NCI-H82 (cell line): ENCODE results near the gene IGLL1.
A peak's percentile ranks its signal among the peaks of the same experiment; 100 is the strongest.
"Not testable (repeated sequence)": the region's sequence is repeated elsewhere in the genome, so short reads cannot be mapped to it uniquely, and the experiment has no call there.

Experiments
- DNase-seq: peaks from one replicate; lab custom pipeline; 2025; lab: John Stamatoyannopoulos, UW

Gene IGLL1

DNA sequence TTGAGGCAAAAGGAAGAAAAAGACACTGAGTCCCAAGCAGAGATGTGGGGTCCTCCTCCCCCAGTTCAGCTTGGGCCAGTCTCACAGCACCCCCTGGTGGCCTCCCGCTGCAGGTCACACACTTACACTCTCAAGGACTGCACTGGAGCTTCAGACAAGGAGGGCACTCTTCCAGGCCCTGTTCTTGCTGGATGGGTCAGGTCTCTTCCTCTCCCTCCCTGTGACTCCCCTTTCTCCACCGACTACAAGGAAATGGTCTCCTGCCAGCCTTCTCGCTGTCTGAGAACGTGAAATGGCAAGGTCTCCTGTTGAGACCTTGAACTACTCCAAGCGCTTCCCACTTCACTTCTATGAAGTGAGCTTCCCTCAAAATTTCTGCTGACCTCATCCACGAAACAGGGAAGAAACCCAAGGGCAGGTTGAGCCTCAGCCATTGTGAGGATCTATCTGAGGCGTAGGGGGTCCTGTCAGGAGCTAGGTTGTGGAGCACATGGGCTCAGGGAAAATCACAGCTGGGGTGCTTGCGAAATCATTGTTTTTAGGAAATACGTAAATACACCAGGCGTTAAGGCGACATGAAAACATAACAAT lies 11.2 kb upstream of the IGLL1 start:
- DNase-seq = peak; percentile 73

DNA sequence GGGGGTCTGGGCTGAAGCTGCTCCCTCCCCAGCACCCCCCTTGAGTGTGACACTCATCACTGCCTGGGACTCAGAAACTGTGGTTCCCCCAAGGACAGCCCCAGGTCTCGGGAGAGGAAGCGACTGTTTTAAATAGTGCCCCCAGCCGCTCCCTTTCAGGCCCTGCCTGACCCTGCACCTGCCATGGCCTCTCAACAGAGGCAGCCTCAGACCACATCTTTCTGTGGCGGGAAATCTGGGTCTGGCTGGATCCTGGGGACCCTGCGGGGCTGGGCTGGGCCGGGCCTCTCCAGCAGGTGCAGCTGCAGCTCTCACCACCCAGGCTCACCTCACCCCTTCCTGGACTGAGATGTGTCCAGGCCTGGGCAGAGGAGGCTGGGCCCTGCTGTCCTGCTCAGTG lies 3.7 kb upstream of the IGLL1 start:
- no peak for DNase-seq

DNA sequence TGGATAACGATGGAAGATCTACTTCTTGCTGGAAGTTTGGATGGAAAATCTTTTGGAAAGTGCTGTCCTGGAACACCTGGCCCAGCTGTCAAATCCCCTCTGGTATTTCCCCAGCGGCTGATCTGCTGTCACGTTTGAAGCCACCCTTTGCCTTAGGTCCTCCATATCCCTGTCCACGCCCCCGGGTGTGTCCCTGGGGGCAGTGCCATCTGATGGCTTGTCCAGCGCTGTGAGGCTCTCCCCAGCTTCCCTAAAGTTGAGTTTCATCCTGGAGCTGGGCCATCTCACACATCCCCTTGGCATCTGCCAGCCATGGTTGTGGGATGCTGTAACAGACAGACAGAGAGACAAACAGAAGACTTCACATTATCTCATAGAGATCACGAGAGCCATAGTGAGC lies 3.1 kb upstream of the IGLL1 start:
- no peak for DNase-seq

DNA sequence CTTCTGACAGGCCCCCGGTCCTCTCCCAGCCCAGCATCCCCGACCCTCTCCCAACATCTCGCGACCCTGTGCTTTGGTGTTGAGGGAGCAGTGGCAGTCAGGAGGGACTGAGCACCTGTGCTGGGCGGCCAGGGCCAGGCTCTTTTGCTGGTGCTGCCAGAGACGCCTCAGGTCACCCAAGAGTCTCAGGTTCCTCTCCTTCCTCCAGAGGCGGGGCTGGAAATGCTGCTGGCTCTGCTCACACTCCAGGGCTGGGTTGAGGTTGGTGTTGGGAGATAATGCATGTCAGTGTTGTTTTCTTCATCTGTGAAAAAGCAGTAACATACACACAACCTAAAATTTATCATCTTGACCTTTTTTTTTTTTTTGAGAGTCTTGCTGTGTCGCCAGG lies 1.2 kb upstream of the IGLL1 start:
- no peak for DNase-seq

DNA sequence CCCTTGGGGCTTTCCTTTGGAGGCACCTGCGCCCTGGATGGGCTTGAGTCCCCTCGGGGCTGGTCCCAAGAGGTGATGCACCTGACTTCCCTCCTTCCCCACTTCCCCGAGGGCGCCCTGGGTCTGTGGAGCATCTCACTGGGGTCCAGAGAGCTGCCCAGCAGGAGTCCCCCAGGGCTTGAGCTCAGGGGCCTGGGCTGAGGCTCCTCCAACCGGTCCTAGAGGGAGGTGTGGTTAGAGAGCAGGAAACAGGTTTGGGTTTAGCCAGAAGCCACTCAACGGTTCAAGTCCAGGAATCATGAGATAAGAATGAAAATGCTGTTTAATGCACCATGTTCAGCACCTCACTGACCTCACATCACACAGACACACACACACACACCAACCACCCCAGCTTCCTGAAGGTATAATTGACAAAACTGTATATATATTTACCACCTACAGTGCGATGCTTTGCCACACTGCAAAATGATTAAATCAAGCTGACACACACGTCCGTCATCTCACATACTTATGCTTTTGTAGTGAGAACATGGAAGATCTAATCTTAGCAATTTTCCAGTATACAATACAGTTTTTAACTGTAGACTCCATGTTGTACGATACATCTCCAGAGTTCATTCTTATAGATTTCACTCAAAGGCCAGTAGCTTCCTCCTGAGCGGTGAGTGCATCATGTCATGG lies 628 bp upstream of the IGLL1 start:
- no peak for DNase-seq

DNA sequence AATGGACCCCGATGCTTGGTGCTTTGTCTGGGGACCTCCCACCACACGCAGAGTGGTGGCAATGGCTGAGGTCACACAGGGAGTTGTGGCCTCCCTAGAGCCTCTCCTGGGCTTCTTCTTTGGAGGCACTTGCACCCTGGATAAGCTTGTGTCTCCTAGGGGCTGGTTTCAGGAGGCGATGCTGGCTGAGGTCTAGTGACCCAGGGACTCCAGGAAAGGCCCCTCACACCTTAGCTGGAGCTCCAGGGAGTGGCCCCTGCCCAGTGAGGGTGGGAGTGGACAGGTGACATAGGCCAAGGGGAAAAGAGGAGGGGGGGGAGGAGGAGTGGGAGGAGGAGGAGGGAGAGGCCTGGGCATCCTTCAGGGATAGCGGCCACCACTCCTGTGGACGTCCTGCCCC lies 810 bp downstream of the IGLL1 start:
- no peak for DNase-seq

DNA sequence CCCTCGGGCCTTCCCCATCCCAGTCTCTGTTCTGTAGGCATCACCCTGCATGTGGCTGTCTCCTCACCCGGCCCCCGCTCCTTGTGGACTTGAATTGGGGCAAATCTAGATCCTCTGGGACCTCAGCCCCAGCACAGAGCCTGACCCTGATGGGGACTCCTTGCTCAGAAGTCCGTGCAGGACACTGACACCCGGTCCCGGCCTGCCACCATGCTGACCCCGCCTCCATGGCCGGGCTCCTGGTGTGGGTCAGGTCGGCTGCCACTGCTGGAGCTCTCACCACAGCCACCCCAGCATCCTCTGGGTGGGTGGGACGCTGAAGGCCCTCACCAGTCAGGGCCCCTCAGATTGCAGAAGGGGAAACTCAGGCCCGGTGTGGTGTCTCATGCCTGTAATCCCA lies 1.8 kb downstream of the IGLL1 start:
- DNase-seq = no peak

DNA sequence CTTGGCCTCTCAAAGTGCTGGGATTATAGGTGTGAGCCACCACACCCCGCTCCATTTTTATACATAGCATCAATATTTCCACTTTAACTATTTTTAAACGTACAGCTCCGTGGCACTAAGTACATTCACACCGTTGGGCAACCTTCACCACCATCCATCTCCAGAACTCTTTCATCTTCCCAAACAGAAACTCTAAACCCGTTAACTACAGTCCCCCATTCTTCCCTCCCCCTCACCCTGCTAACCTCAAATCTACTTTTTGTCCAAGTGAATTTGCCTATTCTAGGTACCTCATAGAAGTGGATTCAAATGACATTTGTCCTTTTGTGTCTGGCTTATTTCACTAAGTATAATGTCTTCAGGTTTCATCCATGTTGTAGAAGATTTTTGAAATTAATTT lies 3.4 kb downstream of the IGLL1 start:
- no peak for DNase-seq

DNA sequence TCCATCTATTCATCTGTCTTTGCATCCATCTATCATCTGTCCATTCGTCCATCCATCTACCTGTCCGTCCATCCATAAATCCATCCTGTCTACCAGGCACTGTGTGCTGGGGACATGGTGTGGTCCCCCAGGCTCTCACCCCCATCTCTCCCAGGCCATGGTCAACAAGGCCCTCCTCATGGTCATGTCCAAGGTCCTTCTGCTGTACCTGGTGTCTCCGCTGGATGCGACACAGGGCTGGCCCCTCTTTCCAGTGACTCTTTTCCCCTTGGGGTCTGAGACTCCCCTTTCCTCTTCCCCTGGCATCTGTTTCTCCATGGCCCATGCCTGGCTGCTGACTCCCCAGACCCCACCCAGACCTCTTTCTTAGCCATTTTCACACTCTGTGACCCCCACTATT lies 4.5 kb downstream of the IGLL1 start:
- DNase-seq = no peak

DNA sequence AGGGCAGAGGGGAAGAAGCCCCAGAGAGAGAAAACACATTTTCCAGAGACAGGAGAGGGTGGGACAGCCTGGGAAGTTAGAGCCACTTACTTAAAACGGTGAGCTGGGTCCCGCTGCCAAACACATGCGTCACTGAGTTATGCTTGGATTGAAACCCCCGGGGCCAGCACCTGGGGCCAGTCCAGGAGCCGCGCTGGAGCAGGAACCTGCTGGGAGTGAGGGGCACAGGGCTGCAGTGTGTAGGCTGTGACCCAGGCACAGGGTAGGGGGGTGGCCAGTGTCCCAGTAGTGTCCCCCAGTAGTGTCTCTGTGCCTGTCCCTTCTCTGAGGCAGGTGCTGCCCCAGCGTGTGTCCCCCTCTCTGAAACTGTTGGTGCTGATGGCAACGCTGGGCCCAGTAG lies 5.2 kb downstream of the IGLL1 start:
- DNase-seq = no peak

DNA sequence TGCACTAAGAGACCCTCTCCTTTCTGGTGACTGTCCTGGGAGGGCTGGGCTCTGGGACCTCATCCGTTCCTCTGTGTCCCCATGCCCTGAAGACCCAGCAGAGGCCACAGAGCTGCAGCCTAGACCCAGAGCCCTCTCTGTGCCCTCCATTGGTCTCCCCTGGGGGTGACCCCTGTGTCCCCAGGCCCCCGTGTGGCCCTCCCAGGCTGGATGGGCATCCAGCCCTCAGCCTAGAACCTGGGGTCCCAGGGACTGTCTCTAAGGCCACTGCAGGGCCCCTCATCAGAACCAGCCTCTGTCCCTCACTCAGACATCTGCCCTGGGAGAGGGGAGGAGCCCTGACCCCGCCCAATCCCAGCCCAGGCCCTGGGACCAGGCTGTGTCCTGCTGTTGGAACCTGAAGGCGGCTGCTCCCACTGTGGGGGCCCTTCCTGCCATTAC lies 5.7 kb downstream of the IGLL1 start:
- DNase-seq = no peak

DNA sequence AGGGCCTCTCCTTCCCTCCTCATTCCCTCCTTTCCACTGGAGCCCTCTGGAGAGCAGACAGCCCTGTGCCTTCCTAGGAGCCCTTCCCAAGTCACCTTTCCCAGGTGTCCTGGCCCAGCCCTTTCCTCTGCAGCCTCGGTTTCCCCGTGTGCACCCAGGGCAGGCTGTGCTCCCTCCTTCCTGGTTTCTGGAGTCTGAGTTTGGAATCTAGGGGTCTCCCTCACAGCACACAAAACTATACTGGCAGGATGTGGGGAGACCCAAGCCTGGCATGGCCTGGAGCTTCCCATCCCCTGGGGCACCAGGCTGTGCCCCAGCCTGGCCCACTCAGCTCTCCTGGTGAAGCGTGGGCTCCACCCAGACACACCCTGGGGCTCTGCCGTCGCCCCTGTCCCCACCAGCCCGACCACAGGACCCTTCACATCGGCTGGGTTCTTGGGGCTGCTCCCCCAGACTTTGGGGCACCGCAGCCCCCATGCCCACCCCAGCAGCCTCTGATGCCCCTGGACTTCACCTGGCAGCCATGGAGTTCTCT lies 6.3 kb downstream of the IGLL1 start:
- not testable (repeated sequence) for DNase-seq

DNA sequence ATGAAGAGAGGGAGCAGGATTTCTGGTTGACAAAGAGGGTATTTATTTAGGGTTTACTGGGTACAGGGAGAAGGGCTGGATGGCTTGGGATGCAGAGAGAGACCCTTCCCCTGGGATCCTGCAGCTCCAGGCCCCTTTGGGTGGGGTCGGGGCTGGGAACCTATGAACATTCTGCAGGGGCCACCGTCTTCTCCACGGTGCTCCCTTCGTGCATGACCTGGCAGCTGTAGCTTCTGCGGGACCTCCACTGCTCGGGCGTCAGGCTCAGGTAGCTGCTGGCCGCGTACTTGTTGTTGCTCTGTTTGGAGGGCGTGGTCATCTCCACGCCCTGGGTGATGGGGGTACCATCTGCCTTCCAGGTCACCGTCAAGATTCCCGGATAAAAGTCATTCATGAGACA lies 7.0 kb downstream of the IGLL1 start:
- not testable (repeated sequence) for DNase-seq

DNA sequence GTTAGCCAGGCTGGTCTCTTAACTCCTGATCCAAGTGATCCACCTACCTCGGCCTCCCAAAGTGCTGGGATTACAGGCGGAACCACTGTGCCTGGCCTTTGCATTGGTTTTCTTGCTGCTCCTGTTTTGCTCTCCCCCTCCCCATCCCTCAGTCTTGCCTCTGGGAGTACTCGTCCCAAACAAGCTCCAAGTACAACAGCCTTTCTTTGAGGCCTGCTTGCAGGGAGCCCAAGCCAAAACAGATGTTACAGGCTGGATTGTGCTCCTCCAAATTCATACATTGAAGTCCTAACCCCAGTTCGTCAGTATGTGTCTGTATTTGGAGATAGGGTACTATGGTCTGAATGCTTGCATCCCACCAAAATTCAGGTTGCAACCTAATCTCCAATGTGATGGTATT lies 8.6 kb downstream of the IGLL1 start:
- no peak for DNase-seq

DNA sequence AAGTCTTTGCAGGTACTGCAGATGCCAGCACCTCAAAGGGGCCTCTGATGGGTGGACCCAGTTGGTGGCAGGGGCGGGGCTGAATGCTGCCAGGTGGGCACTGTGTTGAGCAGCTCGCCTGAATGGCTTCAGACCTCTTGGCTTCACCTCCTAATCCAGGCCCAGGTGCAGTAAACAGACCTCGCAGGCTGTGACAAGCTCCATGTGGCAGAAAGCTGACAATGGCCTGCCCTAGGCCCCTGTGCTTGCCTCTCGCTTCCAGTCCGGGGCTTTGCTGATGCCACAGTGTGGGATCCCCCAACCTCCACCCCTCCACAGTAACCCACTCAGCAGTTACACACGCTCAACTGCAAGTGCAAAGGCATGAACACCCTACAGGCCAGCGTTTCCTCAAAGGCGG lies 9.4 kb downstream of the IGLL1 start:
- no peak for DNase-seq

DNA sequence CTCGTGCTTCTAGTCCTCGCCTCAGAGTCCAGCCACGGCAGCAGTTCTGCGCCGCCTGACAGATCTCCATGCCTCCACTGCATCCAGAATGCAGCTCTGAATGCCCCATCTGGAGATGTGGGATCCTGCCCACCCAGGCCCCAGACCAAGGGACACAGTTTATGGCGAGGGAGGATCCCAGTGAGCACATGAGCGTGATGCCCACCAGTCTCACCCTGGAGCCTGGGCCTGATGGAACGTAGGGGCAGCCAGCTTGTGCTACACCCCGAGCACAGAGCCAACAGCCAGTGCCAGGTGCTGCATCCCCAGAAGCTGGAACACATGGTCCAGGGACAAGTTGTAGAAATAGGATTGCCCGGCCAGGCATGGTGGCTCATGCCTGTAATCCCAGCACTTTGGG lies 10.4 kb downstream of the IGLL1 start:
- DNase-seq = no peak

DNA sequence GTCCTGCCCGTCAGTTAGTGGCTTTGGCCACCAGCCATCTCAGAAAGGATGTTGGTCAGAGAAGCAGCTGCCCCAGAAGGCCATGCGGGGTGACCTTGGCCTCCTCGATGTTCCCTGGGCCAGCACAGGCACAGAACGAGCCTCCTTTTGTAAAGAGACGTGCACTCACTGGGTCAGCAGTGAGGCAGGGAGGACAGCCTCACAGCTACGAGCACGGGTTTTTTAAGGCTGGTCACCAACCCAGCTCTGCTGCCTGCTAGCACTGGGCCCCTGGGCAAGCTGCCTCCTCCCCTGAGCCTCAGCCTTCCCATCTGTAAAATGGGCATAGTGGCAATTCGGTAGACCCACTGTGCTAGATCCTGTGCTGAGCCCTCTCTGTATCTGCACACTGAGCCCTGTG lies 10.8 kb downstream of the IGLL1 start:
- no peak for DNase-seq

DNA sequence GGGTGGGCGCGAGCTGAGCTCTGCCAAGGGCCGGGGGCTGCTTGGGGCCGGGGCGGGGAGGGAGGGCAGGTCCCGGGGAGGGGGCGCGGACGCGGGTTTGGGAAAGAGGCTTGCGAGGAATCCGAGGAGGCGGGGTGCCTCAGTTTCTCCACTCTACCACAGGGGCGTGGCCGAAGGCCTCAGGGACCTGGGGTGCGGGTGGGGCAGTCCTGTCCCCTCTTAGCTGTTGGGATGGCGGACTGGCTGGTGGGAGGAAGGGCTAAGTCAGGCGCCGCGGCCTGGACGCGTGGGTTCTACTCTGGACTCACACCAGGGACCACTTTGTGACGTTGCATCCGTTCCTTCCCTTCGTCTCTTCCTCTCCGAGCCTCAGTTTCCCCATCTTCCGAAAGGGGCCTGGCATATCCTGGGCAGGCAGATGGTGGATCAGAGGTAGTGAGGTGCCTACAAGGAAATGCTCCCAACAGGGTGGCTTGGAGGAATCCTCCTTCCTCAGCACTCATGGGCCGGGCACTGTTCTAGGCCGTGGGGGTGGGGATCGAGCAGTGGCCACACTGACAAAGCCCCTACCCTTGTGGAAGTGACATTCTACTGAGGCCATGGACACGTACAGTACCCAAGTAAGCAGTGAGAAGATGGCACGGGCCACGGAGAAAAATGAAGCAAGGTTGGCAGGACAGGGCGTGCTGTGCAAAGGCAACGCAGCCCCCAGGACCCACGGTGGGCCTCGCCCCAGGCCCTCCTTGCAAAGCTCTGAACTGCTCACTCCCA lies 13.2 kb downstream of the IGLL1 start:
- no peak for DNase-seq

DNA sequence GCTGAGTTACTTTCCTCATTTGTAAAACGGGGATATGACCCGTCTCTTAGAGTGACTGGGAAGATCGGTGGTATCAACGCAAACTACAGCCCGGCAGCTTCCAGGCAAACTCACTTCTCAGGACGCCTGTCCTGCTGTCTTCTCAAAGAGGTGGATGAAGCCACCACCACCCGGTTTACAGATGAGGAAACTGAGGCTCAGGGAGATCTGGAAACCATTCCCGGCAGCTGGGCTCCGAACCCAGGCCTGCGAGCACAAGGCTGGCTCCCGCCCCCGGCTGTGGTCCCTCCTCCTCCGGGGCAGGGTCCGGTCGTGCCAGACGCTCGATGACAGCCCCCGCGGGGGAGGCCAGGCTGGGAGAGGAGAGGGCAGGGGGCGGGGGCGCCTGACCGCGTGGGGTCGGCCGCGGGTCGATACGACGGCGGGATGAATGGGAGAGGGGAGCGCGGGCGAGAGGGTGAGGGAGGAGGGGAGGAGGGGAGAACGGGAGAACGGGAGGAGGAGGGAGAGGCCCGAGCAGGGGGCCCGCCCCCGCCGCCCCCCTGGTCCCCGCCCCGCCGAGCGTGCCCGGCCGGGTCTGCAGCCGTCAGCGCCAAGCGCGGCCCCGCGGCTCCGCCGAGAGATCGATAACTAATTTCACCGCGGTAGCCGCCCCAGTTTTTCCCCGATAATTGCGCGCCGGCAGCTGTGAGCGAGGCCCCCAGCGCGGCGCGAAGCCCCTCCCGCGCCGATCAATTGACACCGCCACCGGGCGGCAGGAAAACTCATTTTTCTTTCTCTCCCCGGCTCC lies 14.0 kb downstream of the IGLL1 start:
- peak; percentile 42 for DNase-seq

DNA sequence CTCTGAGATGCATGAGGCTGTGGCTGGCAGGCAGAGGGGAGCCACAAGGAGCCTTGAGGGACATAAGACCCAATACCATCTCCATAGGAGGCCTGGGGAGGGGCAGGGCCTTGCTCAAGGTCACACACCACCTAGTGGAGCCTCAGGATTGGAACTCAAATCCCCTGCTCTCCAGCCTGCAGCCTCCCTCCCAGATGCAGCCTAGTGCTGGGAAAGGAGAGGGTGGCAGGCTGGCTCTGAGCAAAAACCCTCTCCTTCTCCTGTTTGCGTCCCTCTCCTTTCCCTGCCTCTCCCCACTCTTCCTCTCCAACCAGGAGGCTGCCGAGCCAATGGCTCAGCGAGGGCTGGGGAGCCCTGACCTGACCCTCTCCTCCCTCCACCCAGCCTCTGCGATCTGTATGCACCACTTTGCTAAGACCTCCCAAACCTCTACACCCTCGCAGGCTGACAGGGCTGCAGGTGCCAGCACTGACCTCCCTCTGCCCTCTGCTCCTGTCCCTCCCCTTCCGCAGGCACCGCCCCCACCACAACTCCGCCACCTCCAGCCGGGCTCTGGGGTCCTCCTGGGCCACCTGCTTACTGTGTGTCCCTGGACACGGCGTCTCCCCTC lies 14.7 kb downstream of the IGLL1 start:
- DNase-seq = peak; percentile 42

DNA sequence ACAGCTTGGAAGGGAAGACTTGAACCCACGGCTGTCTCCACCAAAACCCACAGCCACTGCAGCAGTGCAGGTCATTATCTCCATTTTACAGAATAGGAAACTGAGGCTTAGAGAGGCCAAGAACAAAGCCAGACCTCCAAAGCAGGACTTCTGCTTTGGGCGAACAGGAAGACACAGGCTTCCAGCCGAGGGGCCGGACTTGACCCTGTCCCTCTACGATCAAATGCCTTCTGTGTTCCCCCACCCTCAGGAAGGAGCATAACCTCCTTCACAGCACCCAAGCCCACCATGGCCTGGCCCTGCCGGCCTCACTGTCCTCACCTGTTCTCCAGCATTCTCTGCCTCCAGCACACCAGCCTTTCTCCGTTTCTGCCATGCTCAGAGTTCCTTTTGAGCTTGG lies 15.8 kb downstream of the IGLL1 start:
- DNase-seq = no peak

DNA sequence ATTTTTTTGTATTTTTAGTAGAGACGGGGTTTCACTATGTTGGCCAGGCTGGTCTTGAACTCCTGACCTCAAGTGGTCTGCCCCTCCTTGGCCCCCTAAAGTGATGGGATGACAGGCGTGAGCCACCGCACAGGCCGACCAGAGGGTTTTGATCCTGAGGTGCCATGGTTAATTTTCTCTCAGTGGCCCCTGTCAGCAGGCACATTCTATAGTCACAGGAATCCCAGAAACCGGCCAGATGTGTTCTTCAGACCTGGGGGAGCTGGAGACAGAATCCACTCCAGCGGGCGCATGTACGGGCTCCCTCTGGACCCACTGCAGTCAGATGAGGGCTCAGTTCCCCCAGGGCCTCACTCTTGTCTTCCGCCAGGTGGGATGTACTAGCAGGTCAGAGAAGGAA lies 17.0 kb downstream of the IGLL1 start:
- DNase-seq = no peak
